ENCODE data around the gene PRKCB. TPM values are rescaled to one million over a fixed set of nuclear protein-coding genes. Genes with fewer than 3 reads are reported as not detected.
"Not testable (repeated sequence)": the region's sequence is repeated elsewhere in the genome, so short reads cannot be mapped to it uniquely, and the experiment has no call there.

Gene PRKCB
- total RNA-seq, 1 donor from 2014 or later = 2.5 TPM

DNA sequence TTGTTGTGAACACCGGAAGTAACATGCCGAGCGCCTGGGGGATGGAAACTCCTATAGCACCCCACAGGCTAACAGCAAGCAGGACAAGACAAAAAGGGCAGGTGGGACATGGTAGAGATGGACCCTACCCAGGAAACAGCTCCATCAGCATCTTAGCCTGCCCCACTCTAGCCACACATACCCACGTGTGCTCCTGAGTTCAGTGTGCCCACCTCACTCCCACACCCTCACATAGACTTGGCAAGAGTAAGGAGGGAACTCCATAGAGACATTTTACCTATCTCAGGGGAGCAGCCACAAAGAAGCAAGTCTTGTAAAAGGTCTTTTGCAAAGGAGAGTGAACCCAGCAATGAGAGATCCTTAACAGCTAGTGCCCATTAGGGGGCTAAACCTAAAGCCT is 382.5 kb downstream of the PRKCB start:
- no peak for DNase-seq
- ATAC-seq = no peak
- intact Hi-C loops (cut with micrococcal nuclease) = no loop called here

DNA sequence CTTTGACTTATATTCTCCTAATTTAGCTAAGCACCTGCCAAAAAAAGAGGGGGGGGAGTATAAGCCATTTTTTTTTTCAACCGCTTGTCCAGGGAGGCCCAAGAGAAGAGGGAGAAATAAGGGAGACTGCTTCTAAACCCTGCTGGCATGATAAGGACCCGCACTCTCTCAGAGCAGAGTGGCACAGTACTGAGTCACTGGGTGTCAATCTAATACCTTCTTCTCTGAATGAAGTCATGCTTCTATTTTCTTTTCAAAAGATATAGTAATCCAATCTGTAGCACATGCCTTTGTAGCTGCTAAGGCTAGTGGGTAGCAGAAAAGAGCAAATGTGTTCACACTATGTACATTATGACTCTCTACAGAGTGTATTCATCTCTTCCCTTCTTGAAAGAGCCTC is 385.4 kb downstream of the PRKCB start:
- peak; percentile 72 for ATAC-seq
- intact Hi-C loops (cut with micrococcal nuclease) = no loop called here

DNA sequence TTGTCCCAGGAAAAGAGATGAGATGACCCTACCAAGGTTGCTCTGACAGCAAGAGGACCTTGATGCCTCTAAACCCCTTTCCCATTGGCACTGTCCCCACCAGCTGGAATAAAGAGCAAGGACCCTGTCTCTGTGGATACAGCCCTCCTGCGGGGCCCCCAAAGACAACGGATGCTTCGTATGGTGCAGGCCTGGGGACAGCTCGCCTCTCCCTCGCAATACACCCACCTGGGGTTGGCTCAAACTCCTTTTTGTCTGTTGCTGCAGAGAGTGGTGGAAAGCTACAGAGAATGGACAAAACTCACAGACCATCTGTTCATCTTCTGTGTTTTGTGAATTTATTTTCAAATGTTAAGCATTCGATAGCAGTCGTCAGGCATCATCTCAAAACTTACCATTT is 392.7 kb downstream of the PRKCB start:
- DNase-seq = no peak
- ATAC-seq = no peak
- intact Hi-C loops (cut with micrococcal nuclease) = no loop called here

More for the DNA sequence above, 385.4 kb downstream of the PRKCB start:
- DNase-seq = no peak

DNA sequence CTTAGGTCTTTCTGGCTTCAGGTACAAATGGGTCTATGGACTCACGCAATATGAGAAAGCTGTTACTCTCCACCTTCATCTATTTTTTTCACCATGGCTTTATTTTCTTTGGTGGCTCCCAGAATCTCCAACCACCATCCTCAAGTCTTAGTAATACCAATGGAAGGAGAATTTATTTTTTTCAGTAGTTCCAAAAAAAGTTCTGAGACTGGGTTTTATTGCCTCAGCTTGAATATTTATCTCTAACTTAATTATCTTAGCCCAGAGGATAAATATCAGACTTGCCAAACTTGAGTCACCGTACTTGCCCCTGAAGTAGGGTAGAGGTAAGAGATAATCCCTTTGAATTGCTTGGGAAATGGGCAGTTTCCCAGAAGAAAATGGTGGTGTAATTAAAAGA is 397.2 kb downstream of the PRKCB start:
- ATAC-seq = no peak
- intact Hi-C loops (cut with micrococcal nuclease) = no loop called here
- DNase-seq = no peak

DNA sequence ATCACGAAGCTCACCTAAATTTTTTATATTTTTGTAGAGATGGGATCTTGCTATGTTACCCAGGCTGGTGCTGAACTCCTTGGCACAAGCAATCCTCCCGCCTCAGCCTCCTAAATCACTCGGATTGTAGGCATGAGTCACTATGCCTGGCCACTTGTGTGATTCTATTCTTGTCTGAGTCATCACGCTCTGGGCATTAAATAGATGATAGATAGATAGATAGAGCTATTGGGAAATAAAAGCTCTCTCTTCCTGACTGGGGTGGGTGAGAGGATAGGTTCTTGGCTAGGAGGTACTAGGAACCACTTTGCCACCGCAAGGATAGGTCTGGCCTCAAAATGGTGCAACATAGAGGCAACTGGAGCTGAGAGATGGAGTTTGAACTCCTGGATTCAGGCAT is 399.0 kb downstream of the PRKCB start:
- ATAC-seq (no peak), DNase-seq (no peak)
- intact Hi-C loops (cut with micrococcal nuclease) = no loop called here

DNA sequence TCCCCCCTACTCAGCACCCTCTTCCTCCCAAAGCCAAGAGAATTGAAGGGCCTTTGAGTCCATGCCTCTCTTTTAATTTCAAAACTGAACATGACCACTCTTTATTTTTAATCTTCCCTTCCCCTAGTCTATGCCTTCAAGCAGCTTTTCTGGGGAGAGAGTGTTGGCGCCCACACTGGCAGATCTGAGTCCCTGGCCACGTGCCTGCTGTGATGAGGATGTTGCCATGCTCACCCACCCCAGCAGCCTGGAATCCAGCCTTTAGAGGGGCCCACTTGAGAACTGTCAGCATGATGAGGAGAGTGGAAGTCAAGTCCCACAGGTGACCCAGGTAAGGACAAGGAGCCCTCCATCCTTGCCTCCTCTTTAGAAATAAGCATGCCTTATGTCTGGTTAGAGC is 400.0 kb downstream of the PRKCB start:
- intact Hi-C loops (cut with micrococcal nuclease) = no loop called here
- no peak for ATAC-seq

DNA sequence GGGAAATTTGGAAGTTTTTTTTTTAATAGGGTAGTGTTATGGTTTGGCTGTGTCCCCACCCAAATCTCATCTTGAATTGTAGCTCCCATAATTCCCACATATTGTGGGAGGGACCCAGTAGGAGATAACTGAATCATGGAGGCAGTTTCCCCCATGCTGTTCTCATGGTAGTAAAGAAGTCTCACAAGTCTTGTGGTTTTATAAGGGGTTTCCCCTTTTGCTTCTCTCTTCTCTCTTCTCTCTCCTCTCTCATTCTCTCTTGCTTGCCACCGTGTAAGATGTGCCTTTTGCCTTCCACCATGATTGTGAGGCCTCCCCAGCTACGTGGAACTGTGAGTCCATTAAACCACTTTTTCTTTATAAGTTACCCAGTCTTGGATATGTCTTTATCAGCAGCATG is 403.1 kb downstream of the PRKCB start:
- DNase-seq; ATAC-seq; intact Hi-C loops (cut with micrococcal nuclease): not testable (repeated sequence)

More for the DNA sequence above, 400.0 kb downstream of the PRKCB start:
- no peak for DNase-seq

DNA sequence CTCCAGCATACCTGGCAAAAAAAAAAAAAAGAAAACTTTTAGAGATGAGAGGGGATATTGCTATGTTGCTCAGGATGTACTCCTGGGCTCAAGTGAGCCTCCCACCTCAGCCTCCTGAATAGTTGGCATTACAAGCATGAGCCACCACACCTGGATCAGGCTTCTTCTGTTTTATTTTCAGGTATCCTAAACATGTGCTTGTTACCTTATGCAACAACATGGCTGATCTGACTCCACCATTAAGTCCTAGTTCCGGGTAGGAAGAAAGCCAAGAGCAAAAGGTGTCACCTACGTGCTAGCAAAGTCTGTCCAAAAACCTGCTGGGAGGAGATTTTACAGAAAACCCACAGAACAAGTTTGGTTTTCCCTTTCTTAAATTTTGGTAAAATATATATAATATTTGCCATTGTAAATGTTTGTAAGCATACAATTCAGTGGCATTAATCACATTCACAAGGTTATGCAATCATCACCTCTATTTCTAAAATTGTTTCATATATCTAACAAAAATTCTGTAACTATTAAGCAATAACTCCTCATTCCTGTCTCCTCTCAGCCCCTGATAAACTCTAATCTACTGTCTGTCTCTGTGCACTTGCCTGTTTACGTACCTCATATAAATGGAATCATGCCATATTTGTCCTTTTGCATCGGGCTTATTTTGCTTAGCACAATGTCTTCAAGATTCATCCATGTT is 411.3 kb downstream of the PRKCB start:
- ATAC-seq = no peak
- DNase-seq = no peak
- intact Hi-C loops (cut with micrococcal nuclease) = no loop called here

DNA sequence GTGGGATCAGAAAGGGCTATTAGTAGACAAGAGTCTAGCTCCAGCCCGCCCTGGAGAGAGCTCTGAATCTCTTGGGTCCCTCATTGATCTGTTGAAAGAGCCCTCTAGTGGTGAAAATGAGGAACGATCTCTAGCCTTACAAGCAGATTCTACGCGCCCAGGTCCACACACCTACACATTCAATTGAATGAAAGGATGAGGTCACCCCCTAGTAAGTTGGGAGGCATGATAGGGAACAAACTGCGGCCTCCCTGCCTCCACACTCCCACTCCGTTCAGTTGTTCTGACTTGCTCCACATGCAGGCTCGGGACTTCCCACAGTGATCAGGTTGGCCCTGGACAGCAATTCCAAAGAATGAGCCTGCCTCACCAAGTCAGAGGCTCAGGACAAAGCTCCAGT is 417.4 kb downstream of the PRKCB start:
- DNase-seq = peak; percentile 33
- peak; percentile 53 for ATAC-seq
- intact Hi-C loops (cut with micrococcal nuclease) = loop anchor here (10.0 kb wide), 1 partner anchor 208 kb away; no protein-coding TSS in a partner anchor

DNA sequence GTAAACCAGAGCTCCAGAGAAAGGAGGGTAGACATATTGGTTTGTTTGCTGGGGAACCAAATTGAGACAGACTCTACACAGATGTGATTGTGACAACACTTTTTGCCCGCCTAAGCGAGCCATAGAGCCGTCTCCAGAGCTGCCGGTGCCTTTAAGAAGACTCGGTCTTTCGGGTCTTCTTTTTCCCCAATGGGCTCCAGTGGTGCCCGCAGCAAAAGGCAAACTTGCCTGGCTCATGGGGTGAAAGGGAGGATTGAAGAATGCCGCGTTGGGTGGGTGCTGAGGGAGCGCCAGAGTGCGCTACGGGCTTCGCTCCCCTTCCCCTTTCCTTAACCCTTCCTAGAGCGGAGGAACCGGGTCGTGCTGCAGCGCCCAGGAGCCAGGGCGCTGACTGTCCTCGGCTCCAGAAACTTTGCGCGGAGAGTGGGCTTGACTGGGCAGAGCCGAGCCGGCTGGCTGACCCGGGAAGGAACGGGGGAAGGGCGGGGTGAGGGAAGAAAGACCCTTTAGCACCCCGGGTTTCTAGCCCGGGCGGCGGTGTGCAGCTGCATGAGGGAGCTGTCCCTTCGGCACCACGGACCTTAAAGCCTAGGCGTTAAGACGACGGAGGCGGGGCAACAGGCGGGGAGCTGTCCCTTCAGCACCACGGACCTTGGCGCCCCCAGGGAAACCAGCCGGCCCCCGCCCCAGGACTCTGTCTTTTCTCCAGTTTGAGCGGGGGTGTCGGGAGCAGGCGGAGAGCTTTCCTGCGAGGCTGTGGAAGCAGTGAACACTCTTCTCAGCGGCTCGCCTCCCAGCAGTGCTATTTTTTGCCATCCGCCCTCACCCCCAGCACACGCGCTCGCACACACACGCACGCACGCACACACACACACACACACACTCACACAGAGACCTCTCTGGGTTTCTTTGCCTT is 419.9 kb downstream of the PRKCB start, which contains the start of gene CACNG3:
TSS of gene CACNG3 (plus strand) at position 880 of the 916 bp plus-strand sequence. CDS start 420 bp downstream, outside the sequence.
- DNase-seq = peak; percentile 59
- intact Hi-C loops (cut with micrococcal nuclease) = loop anchor here (10.0 kb wide), 1 partner anchor 211 kb away; no protein-coding TSS in a partner anchor
- ATAC-seq = peak; percentile 65

DNA sequence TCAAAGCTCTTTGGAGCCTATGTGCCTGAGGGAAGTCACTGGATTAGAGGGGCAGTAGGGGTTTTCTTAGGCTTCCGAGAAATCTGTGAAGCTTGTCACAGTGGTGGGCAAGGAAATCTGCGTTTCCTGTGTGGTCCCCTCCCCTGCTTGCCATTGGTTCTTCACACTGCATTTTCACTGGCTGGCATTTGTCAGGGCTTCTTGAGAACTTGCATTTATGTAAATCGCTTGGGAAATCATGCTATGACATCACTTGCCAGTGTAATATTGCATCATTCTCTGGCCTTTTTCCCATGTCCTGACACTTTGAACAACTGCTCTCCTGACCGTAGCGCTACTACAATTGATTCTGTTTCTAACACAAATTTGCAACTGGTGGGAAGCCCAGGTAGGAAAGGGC is 422.2 kb downstream of the PRKCB start:
- DNase-seq = no peak
- intact Hi-C loops (cut with micrococcal nuclease) = loop anchor here (10.0 kb wide), 1 partner anchor 213 kb away; no protein-coding TSS in a partner anchor
- ATAC-seq = no peak

DNA sequence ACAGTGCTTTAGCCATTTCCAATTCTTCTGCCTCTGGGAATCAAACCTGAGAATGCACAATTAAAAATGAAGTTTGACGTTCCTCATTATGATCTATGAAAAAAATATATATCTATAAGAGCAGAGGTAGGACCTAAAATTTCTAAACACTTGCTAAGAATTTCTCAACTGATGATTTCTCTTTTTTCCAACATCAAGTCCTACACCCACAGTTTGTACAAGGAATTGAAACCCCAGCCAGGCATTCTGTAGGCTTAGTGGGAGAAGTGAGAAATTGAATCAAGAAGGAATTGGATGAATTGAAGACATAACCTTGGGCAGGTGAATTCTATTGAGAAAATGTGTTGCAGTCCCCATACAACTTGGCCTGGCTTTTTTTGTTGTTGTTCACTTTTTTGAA is 423.0 kb downstream of the PRKCB start:
- no peak for DNase-seq
- intact Hi-C loops (cut with micrococcal nuclease) = loop anchor here (10.0 kb wide), 1 partner anchor 214 kb away; no protein-coding TSS in a partner anchor

DNA sequence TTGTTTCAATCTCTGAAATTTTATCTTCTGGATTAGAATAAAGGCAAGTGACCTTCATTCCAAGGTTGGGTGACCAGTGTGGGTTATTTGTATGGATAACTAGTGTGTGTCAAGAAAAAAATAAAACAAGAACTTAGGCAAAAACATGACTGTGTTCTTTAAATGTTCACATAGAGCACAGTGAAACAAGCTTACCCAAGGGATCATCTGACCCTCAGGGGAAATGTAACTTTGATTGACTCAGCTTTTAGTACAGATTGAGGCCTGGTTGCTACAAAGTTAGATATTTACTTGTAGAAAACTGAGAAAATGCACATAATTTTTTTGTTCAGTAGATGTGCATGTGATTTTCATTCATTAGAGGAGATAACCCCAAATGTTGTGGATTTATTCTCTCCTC is 427.0 kb downstream of the PRKCB start:
- DNase-seq = no peak
- no peak for ATAC-seq
- intact Hi-C loops (cut with micrococcal nuclease) = no loop called here

More for the DNA sequence above, 423.0 kb downstream of the PRKCB start:
- no peak for ATAC-seq

Small RNAs within 50 kb of the gene (microRNA-seq; reads per million reads assigned to microRNA genes)
- not detected for gene MIR1273H (ENCODE audit: borderline number of aligned reads)

Other genes starting within 250 kb of the PRKCB start
- 621 TPM for gene NDUFAB1, start 239.7 kb upstream of the PRKCB start, total RNA-seq
- 5.5 TPM for gene PALB2, start 194.7 kb upstream of the PRKCB start, total RNA-seq
- gene DCTN5, start 194.5 kb upstream of the PRKCB start, total RNA-seq = 37.6 TPM
- 0.52 TPM for gene PLK1, start 157.1 kb upstream of the PRKCB start, total RNA-seq
- gene ERN2, start 122.8 kb upstream of the PRKCB start, total RNA-seq = not detected
- gene CHP2, start 81.0 kb upstream of the PRKCB start, total RNA-seq = not detected